Cardiac atrium fibroblast (primary cell): ENCODE data around the gene GPR34. TPM values are rescaled to one million over a fixed set of nuclear protein-coding genes. Genes with fewer than 3 reads are reported as not detected.

Experiments used
- total RNA-seq: library from RNA; depleted of rRNA; stranded (reverse); fragments of >200 nt; gene quantifications from 2 replicates; pipeline ENCODE4 v1.2.3, GENCODE V29; 2015

The GPR34 gene
- total RNA-seq, result not detected in 2 replicates

GRCh38 chrX:41688835-41689234 is at the start of gene GPR34:
Gene GPR34, plus strand, starts transcription at chrX:41688973. Its CDS starts 6,661 bp downstream, at chrX:41695634.

GRCh38 chrX:41723826-41724225 is 35.1 kb downstream of the GPR34 start, which contains the start of gene GPR82:
Gene GPR82, plus strand, starts transcription at chrX:41724181. Its CDS starts 2,846 bp downstream, at chrX:41727027.

Other genes with a start within 250 kb of the GPR34 start
- gene NYX, start 241.6 kb upstream of the GPR34 start, total RNA-seq, result not detected in 2 replicates
- gene GPR82, start 35.2 kb downstream of the GPR34 start, total RNA-seq, result not detected in 2 replicates
- 22.6 and 25.1 TPM in 2 replicates for gene CASK, start 234.6 kb downstream of the GPR34 start, total RNA-seq